ENCODE results near the gene IFT22.
"Not testable (repeated sequence)": the region's sequence is repeated elsewhere in the genome, so short reads cannot be mapped to it uniquely, and the experiment has no call there.

The IFT22 gene

GRCh38 chr7:101352920-101353308, 31.3 kb upstream of the IFT22 start:
- WGBS: 63% methylated on average over 2 of the region's 2 CpGs
- Histone ChIP-seq H3K27ac (ENCODE audit: low read depth, low read length) (no peak overlapping the region), H3K4me3 (ENCODE audit: low read length) (no peak overlapping the region), H3K9ac (ENCODE audit: low read depth, low read length) (no peak overlapping the region), H3K9me3 (ENCODE audit: insufficient read depth, low read depth, low read length) (no peaks in the 10 kb centered on the region), H3K36me3 (ENCODE audit: insufficient read depth, low read length) (no peaks in the 10 kb centered on the region), H3K4me1 (ENCODE audit: insufficient read depth, low read length) (no peaks in the 10 kb centered on the region), H3K27me3 (ENCODE audit: insufficient read depth, low read length) (no peaks in the 10 kb centered on the region)

GRCh38 chr7:101349300-101349699, 27.7 kb upstream of the IFT22 start:
- 94% methylated on average over 12 of the region's 12 CpGs for WGBS
- not testable (repeated sequence) for H3K9ac ChIP-seq (ENCODE audit: low read depth, low read length); H3K4me1 ChIP-seq (ENCODE audit: insufficient read depth, low read length); H3K27ac ChIP-seq (ENCODE audit: low read depth, low read length); H3K9me3 ChIP-seq (ENCODE audit: insufficient read depth, low read depth, low read length); H3K4me3 ChIP-seq (ENCODE audit: low read length); H3K27me3 ChIP-seq (ENCODE audit: insufficient read depth, low read length); H3K36me3 ChIP-seq (ENCODE audit: insufficient read depth, low read length)

GRCh38 chr7:101348456-101349067, 26.9 kb upstream of the IFT22 start:
- H3K4me3 ChIP-seq (ENCODE audit: low read length); H3K36me3 ChIP-seq (ENCODE audit: insufficient read depth, low read length); H3K9ac ChIP-seq (ENCODE audit: low read depth, low read length); H3K9me3 ChIP-seq (ENCODE audit: insufficient read depth, low read depth, low read length); H3K4me1 ChIP-seq (ENCODE audit: insufficient read depth, low read length); H3K27me3 ChIP-seq (ENCODE audit: insufficient read depth, low read length); H3K27ac ChIP-seq (ENCODE audit: low read depth, low read length): not testable (repeated sequence)
- WGBS: 93% methylated on average over 22 of the region's 32 CpGs

GRCh38 chr7:101347477-101347876, 25.9 kb upstream of the IFT22 start:
- H3K27me3 ChIP-seq (ENCODE audit: insufficient read depth, low read length): no peaks in the 10 kb centered on the region
- H3K4me1 ChIP-seq (ENCODE audit: insufficient read depth, low read length): no peaks in the 10 kb centered on the region
- no peaks in the 10 kb centered on the region for H3K36me3 ChIP-seq (ENCODE audit: insufficient read depth, low read length)
- H3K27ac ChIP-seq (ENCODE audit: low read depth, low read length): no peak overlapping the region
- H3K9me3 ChIP-seq (ENCODE audit: insufficient read depth, low read depth, low read length): no peaks in the 10 kb centered on the region
- whole genome bisulfite sequencing: 91% methylated on average over 15 of the region's 15 CpGs
- H3K4me3 ChIP-seq (ENCODE audit: low read length): no peak overlapping the region
- H3K9ac ChIP-seq (ENCODE audit: low read depth, low read length): no peak overlapping the region

GRCh38 chr7:101342892-101343291, 21.3 kb upstream of the IFT22 start:
- H3K9me3 ChIP-seq (ENCODE audit: insufficient read depth, low read depth, low read length): no peaks in the 10 kb centered on the region
- H3K36me3 ChIP-seq (ENCODE audit: insufficient read depth, low read length): no peaks in the 10 kb centered on the region
- H3K4me3 ChIP-seq (ENCODE audit: low read length): no peak overlapping the region
- H3K9ac ChIP-seq (ENCODE audit: low read depth, low read length): no peak overlapping the region
- no peaks in the 10 kb centered on the region for H3K27me3 ChIP-seq (ENCODE audit: insufficient read depth, low read length)
- H3K4me1 ChIP-seq (ENCODE audit: insufficient read depth, low read length): no peaks in the 10 kb centered on the region
- H3K27ac ChIP-seq (ENCODE audit: low read depth, low read length): no peak overlapping the region
- 85% methylated on average over 7 of the region's 7 CpGs for WGBS

- Histone ChIP-seq H3K27me3 (ENCODE audit: insufficient read depth, low read length) (no peaks in the 10 kb centered on the region), H3K9ac (ENCODE audit: low read depth, low read length) (no peak overlapping the region), H3K4me1 (ENCODE audit: insufficient read depth, low read length) (no peaks in the 10 kb centered on the region)
Measured at GRCh38 chr7:101340379-101340778, 18.8 kb upstream of the IFT22 start.

GRCh38 chr7:101333912-101334311, 12.3 kb upstream of the IFT22 start:
- H3K9me3 ChIP-seq (ENCODE audit: insufficient read depth, low read depth, low read length): no peaks in the 10 kb centered on the region
- H3K27ac ChIP-seq (ENCODE audit: low read depth, low read length): no peak overlapping the region
- no peaks in the 10 kb centered on the region for H3K36me3 ChIP-seq (ENCODE audit: insufficient read depth, low read length)
- H3K9ac ChIP-seq (ENCODE audit: low read depth, low read length): no peak overlapping the region
- H3K27me3 ChIP-seq (ENCODE audit: insufficient read depth, low read length): no peaks in the 10 kb centered on the region
- 92% methylated on average over 5 of the region's 5 CpGs for WGBS
- H3K4me3 ChIP-seq (ENCODE audit: low read length): no peak overlapping the region
- no peaks in the 10 kb centered on the region for H3K4me1 ChIP-seq (ENCODE audit: insufficient read depth, low read length)

More at GRCh38 chr7:101340379-101340778, 18.8 kb upstream of the IFT22 start:
- H3K27ac ChIP-seq (ENCODE audit: low read depth, low read length): no peak overlapping the region
- H3K36me3 ChIP-seq (ENCODE audit: insufficient read depth, low read length): no peaks in the 10 kb centered on the region
- H3K4me3 ChIP-seq (ENCODE audit: low read length): no peak overlapping the region
- 86% methylated on average over 14 of the region's 14 CpGs for WGBS
- no peaks in the 10 kb centered on the region for H3K9me3 ChIP-seq (ENCODE audit: insufficient read depth, low read depth, low read length)

GRCh38 chr7:101332026-101332425, 10.4 kb upstream of the IFT22 start:
- Histone ChIP-seq H3K9me3 (ENCODE audit: insufficient read depth, low read depth, low read length) (no peaks in the 10 kb centered on the region), H3K4me1 (ENCODE audit: insufficient read depth, low read length) (no peaks in the 10 kb centered on the region), H3K4me3 (ENCODE audit: low read length) (no peak overlapping the region), H3K27me3 (ENCODE audit: insufficient read depth, low read length) (no peaks in the 10 kb centered on the region), H3K27ac (ENCODE audit: low read depth, low read length) (no peak overlapping the region), H3K9ac (ENCODE audit: low read depth, low read length) (no peak overlapping the region), H3K36me3 (ENCODE audit: insufficient read depth, low read length) (no peaks in the 10 kb centered on the region)
- WGBS: 95% methylated on average over 8 of the region's 8 CpGs

GRCh38 chr7:101330011-101330484, 8.4 kb upstream of the IFT22 start:
- Histone ChIP-seq H3K9ac (ENCODE audit: low read depth, low read length) (no peak overlapping the region), H3K4me1 (ENCODE audit: insufficient read depth, low read length) (no peaks in the 10 kb centered on the region), H3K27me3 (ENCODE audit: insufficient read depth, low read length) (no peaks in the 10 kb centered on the region), H3K36me3 (ENCODE audit: insufficient read depth, low read length) (no peaks in the 10 kb centered on the region), H3K27ac (ENCODE audit: low read depth, low read length) (no peak overlapping the region), H3K9me3 (ENCODE audit: insufficient read depth, low read depth, low read length) (no peaks in the 10 kb centered on the region), H3K4me3 (ENCODE audit: low read length) (no peak overlapping the region)
- WGBS: 86% methylated on average over 15 of the region's 15 CpGs

- Histone ChIP-seq H3K27me3 (ENCODE audit: insufficient read depth, low read length) (no peaks in the 10 kb centered on the region), H3K9me3 (ENCODE audit: insufficient read depth, low read depth, low read length) (no peaks in the 10 kb centered on the region), H3K4me3 (ENCODE audit: low read length) (no peak overlapping the region), H3K9ac (ENCODE audit: low read depth, low read length) (no peak overlapping the region), H3K4me1 (ENCODE audit: insufficient read depth, low read length) (no peaks in the 10 kb centered on the region), H3K36me3 (ENCODE audit: insufficient read depth, low read length) (no peaks in the 10 kb centered on the region), H3K27ac (ENCODE audit: low read depth, low read length) (no peak overlapping the region)
- 97% methylated on average over 5 of the region's 5 CpGs for WGBS
Measured at GRCh38 chr7:101328159-101328558, 6.5 kb upstream of the IFT22 start.

- 85% methylated on average over 5 of the region's 5 CpGs for WGBS
Measured at GRCh38 chr7:101319401-101319800, 2.2 kb downstream of the IFT22 start.

GRCh38 chr7:101315336-101315735, 6.3 kb downstream of the IFT22 start:
- H3K4me3 ChIP-seq (ENCODE audit: low read length): no peak overlapping the region
- no peaks in the 10 kb centered on the region for H3K4me1 ChIP-seq (ENCODE audit: insufficient read depth, low read length)
- 0% methylated on average over 1 of the region's 1 CpG for WGBS
- H3K9me3 ChIP-seq (ENCODE audit: insufficient read depth, low read depth, low read length): no peaks in the 10 kb centered on the region
- peak overlapping the region; percentile 32; the same call in 1 of the 2 replicates for H3K27ac ChIP-seq (ENCODE audit: low read depth, low read length)
- H3K9ac ChIP-seq (ENCODE audit: low read depth, low read length): no peak overlapping the region
- peaks cover 56% of the 10 kb centered on the region for H3K36me3 ChIP-seq (ENCODE audit: insufficient read depth, low read length)
- H3K27me3 ChIP-seq (ENCODE audit: insufficient read depth, low read length): no peaks in the 10 kb centered on the region

More at GRCh38 chr7:101319401-101319800, 2.2 kb downstream of the IFT22 start:
- no peak overlapping the region for H3K27ac ChIP-seq (ENCODE audit: low read depth, low read length)
- peaks cover 31% of the 10 kb centered on the region for H3K36me3 ChIP-seq (ENCODE audit: insufficient read depth, low read length)
- no peaks in the 10 kb centered on the region for H3K9me3 ChIP-seq (ENCODE audit: insufficient read depth, low read depth, low read length)
- H3K9ac ChIP-seq (ENCODE audit: low read depth, low read length): no peak overlapping the region
- H3K27me3 ChIP-seq (ENCODE audit: insufficient read depth, low read length): no peaks in the 10 kb centered on the region
- no peak overlapping the region for H3K4me3 ChIP-seq (ENCODE audit: low read length)
- peaks cover 5% of the 10 kb centered on the region; the same call in 1 of the 2 replicates for H3K4me1 ChIP-seq (ENCODE audit: insufficient read depth, low read length)
